Medulla oblongata (tissue), 1 donor: ENCODE results near the gene ADAMTS3.
"Not testable (repeated sequence)": the region's sequence is repeated elsewhere in the genome, so short reads cannot be mapped to it uniquely, and the experiment has no call there.

Experiments used
- DNase-seq: peaks from one replicate; pipeline ENCODE4 v3.0.0-alpha.2; 2015; ENCODE audit errors: extremely low spot score

ADAMTS3 gene

GRCh38 chr4:72553540-72554337 lies 15.3 kb downstream of the ADAMTS3 start:
- DNase-seq, result no peak

GRCh38 chr4:72552447-72552846 lies 16.6 kb downstream of the ADAMTS3 start:
- no peak for DNase-seq

DNA sequence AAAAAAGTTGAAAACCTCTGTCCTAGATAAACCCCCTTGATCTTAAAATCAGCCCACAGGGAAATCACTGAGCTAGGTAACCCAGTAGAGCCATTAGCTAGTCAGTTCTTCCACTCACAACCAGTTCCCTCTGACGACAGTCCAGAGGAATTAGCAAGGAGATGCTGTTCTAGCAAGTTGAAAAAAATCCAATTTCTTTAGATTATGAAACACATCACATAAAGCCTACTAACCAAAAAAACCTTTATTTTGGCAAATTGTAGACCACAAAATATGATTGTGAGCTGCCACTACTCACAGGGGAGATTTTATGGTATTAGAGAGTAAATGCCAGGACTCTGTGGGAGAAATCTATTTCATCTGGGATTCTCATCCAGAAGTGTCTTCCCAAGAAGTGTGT lies 22.6 kb downstream of the ADAMTS3 start:
- no peak for DNase-seq

GRCh38 chr4:72540694-72541093 lies 28.3 kb downstream of the ADAMTS3 start:
- not testable (repeated sequence) for DNase-seq

DNA sequence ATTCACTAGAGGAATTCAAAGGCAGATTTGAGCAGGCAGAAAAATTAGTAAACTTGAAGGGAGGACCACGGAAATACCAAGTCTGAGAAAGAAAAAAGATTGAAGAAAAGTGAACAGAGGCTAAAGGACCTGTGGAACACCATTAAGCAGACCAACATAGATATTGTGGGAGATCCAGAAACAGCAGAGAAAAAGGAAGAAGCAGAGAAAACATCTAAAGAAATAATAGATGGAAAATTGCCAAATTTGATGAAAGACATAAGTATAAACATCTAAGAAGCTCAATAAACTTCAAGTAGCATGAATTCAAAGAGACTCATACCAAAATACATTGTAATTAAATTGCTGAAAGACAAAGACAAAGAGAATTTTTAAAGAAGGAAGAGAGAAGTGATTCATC lies 31.0 kb downstream of the ADAMTS3 start:
- no peak for DNase-seq

- DNase-seq, result no peak
Observed at GRCh38 chr4:72536443-72536842, 32.6 kb downstream of the ADAMTS3 start.

- DNase-seq, result no peak
Observed at GRCh38 chr4:72531768-72532290, 37.2 kb downstream of the ADAMTS3 start.

- DNase-seq, result no peak
Observed at GRCh38 chr4:72531322-72531721, 37.7 kb downstream of the ADAMTS3 start.

DNA sequence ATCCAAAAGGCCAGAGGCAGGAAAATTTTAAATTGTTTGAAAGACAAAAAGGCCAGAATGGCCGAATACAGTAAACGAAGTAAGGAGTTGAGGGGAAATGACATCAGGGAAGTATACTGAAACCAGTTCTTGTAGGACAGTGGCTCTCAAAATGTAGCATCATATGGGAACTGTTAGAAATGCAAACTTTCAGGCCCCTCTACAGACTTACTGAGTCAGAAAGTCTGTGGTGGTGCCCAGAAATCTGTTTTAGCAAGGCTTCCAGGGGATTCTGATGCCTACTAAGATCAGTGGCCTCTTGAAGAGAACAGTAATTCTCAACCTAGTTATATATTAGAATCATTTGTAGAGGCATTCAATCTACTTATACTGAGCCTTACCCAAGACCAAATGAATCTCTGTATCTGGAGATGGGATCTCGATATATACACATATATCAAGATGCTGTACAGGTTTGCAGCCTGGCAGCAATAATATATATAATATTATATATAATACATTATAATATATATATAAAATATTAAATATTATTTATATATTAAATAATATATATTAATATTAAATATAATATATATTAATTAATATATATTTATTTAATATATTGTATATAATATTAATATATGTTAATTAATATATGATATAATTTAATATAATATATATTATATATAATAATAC lies 39.7 kb downstream of the ADAMTS3 start:
- DNase-seq, result no peak

DNA sequence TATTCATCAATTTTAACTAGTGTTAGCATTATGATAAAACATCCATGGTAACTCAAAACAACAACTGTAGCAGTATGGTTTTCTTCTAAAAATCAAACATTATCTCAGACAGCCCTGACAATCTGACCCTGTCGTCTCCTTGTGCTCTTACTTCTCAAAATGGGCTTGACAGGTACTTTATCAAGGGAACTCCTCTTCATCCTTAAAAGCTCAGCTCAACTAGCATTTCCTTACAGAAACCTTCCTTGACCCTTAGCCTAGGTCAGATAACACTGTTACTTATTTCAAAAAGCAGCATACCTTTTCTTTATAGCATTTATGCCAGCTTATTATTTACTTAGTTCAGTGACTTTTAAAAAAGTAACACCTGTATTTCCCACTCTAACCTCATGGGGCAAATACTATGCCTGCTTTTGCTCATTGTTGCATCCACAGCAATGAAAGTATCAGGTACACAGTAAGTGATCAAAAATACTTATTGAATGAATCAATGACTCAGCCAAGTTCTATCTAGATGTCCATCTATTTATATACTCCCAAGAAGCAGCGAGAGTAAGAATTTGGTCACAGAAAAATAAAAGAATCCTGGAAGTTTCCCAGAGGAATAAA lies 41.9 kb downstream of the ADAMTS3 start:
- no peak for DNase-seq

- peak; percentile 59 for DNase-seq
Observed at GRCh38 chr4:72525938-72526337, 43.1 kb downstream of the ADAMTS3 start.

DNA sequence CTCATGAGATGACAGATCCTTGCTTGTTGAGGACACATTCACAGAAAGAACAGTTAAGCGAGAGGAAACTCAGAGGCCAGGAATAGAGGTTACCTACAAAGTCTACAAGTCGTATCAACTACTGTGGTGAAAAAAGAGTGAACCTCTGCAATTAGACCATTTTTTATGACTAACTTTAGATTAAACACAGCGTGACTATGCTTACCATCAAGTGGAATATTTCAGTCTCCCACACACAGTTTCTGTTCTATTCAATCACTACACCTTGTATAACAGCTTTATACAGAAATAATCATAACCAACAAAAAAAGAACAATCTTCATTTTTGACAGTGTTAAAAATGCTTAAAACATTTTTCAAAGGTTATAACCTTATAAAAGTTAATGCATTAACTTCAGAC lies 46.6 kb downstream of the ADAMTS3 start:
- DNase-seq, result no peak

- DNase-seq, result no peak
Observed at GRCh38 chr4:72513227-72513626, 55.8 kb downstream of the ADAMTS3 start.

DNA sequence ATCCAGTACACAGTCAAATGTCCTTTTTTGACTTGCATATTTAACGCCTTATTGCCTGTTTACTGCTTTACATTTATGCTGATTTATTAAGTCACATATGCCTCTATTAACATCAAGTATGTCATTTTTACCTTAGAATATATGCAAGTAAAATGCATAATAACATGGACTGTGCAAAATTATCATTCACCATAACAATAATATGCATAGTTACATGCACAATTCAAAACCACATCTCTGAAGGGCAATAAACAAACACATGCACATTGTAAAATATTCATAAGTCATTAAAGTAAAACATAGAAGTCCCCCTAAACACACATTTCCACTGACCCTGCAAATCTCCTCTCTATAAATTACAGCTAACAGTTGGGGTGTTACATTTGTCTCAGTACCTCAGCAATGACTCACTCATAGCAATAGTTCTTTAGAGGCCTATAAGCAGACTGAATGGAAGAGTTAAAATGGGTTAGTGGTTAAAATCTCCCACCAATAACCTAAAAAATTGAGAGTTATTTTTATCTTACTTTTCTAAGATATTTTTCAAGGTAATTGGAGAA lies 61.1 kb downstream of the ADAMTS3 start:
- DNase-seq, result no peak

DNA sequence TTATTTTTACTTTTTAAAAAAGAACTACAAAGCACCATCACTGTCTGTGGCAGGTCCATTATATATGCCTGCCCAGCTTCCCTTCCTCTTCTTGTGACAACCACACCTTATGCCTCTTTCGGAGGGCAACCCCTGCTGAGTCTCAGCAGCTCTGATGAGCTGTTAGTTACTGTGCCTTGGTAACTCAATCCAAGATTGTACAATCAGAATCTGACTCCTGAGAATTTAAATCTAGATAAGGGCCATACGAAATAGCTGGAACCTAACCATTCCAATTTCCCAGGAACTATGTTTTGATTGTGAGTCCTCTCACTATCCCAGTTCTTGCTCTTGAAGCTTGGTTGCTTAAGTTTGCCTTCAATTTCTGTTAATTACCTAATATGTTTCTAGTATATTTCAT lies 61.9 kb downstream of the ADAMTS3 start:
- DNase-seq, result no peak

- peak; percentile 4 for DNase-seq
Observed at GRCh38 chr4:72505314-72505744, 63.7 kb downstream of the ADAMTS3 start.

GRCh38 chr4:72500214-72500613 lies 68.8 kb downstream of the ADAMTS3 start:
- DNase-seq, result no peak

DNA sequence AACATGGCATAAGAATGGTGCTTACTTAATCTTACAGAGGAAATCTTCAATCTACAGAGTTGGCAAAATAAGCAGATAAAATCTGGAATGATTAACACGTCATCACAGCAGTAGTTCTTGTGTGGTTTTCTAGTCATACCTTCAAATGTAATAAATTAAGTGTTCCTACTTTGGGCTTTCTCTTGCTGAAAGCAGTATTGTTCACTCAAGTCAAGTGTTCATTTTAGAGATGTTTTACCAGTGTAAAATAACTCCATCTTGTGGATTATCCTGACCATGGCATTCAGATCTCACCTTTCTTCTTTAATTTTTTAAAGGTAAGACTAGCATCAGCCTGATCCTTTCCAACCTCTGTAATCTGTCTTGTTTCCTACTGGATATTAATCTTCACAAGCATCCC lies 72.9 kb downstream of the ADAMTS3 start:
- DNase-seq, result no peak

- DNase-seq, result no peak
Observed at GRCh38 chr4:72494156-72494555, 74.9 kb downstream of the ADAMTS3 start.

- DNase-seq, result no peak
Observed at GRCh38 chr4:72489267-72489666, 79.8 kb downstream of the ADAMTS3 start.

DNA sequence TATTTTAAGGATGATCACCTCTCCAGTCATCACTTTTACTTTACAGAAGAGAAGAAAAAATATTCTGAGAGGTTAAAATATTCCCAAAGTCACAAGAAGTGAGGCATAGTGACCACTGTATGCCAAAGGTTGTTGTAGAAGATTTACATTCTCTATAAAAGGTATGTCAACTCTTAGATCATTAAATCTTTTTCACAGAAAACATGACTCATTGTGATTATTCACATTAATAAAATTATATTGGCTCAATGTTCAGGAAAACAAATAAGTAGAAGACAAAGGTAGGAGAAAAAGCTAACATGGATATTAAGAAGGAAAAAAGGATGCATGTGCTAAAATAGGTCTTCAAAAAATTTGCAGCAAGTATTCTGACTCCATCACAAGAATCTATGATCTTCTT lies 82.0 kb downstream of the ADAMTS3 start:
- DNase-seq, result no peak

DNA sequence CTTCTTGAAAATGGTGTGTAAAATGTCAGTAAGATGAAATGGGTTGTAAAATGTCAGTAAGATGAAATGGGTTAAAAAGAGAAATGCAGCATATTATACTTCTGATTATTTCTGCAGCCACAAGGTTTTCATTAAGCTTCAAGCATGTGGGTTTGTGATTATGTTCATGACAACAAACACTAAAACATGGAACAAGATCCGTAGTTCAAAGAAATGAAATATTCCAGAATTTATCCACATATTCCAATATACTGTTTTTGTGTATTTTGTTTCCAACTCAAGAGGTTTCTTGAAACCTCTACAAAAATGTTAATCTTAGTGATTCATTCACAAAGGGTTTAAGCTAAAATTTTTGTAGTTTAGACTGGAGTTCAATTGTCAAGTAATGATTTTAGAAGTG lies 84.0 kb downstream of the ADAMTS3 start:
- no peak for DNase-seq
